HG02870 (cell line): ENCODE data around the gene TBC1D7.
A peak's percentile ranks its signal among the peaks of the same experiment; 100 is the strongest.

Experiments
- ATAC-seq: cut with Tn5 transposase; IDR thresholded peaks from one replicate; pipeline ENCODE4 v1.9.1; 2021; ENCODE audit warnings: mild to moderate bottlenecking, moderate library complexity; ENCODE audit not compliant: unreplicated experiment

Gene TBC1D7

GRCh38 chr6:13296536-13296997, 31.8 kb downstream of the TBC1D7 start:
- ATAC-seq = peak; percentile 73

- no peak for ATAC-seq
These were observed 32.8 kb downstream of the TBC1D7 start for GRCh38 chr6:13295576-13295975.

- no peak for ATAC-seq
These were observed 33.8 kb downstream of the TBC1D7 start for GRCh38 chr6:13294499-13295069.

- ATAC-seq = no peak
These were observed 35.6 kb downstream of the TBC1D7 start for GRCh38 chr6:13292774-13293173.

GRCh38 chr6:13290335-13290734, 38.0 kb downstream of the TBC1D7 start:
- no peak for ATAC-seq

- no peak for ATAC-seq
These were observed 38.5 kb downstream of the TBC1D7 start for GRCh38 chr6:13289789-13290318.

- ATAC-seq = no peak
These were observed 39.4 kb downstream of the TBC1D7 start for GRCh38 chr6:13288969-13289391.

GRCh38 chr6:13288481-13288880, 39.9 kb downstream of the TBC1D7 start:
- no peak for ATAC-seq

GRCh38 chr6:13287104-13287503, 41.2 kb downstream of the TBC1D7 start:
- ATAC-seq = no peak

- peak; percentile 55 for ATAC-seq
These were observed 42.2 kb downstream of the TBC1D7 start for GRCh38 chr6:13286181-13286580.

GRCh38 chr6:13285705-13286104, 42.6 kb downstream of the TBC1D7 start:
- ATAC-seq = no peak

- no peak for ATAC-seq
These were observed 43.7 kb downstream of the TBC1D7 start for GRCh38 chr6:13284646-13285045.

- ATAC-seq = no peak
These were observed 45.0 kb downstream of the TBC1D7 start for GRCh38 chr6:13283331-13283730.

GRCh38 chr6:13282393-13283069, 45.8 kb downstream of the TBC1D7 start:
- no peak for ATAC-seq

GRCh38 chr6:13281686-13282085, 46.7 kb downstream of the TBC1D7 start:
- ATAC-seq = no peak

GRCh38 chr6:13280254-13280653, 48.1 kb downstream of the TBC1D7 start:
- no peak for ATAC-seq

GRCh38 chr6:13278991-13279390, 49.3 kb downstream of the TBC1D7 start:
- no peak for ATAC-seq

- ATAC-seq = no peak
These were observed 50.2 kb downstream of the TBC1D7 start for GRCh38 chr6:13278164-13278563.

GRCh38 chr6:13277231-13277630, 51.1 kb downstream of the TBC1D7 start:
- no peak for ATAC-seq

GRCh38 chr6:13275435-13275989, 52.8 kb downstream of the TBC1D7 start:
- ATAC-seq = no peak

GRCh38 chr6:13274707-13275434, 53.5 kb downstream of the TBC1D7 start:
- no peak for ATAC-seq
